ENCODE data around the gene CHCHD1. TPM values are rescaled to one million over a fixed set of nuclear protein-coding genes. Genes with fewer than 3 reads are reported as not detected.

CHCHD1 gene
- total RNA-seq, 4 donors from 2014 or later: 20.5 to 29.1 (median 25.0) TPM

GRCh38 chr10:73818402-73818801, 36.6 kb downstream of the CHCHD1 start:
- DNase-seq (ENCODE audit: low spot score) (no peak), ATAC-seq (ENCODE audit: low FRiP score) (no peak)
- TF ChIP-seq CTCF (IDR thresholded peaks at IDR 0.05): no peak

GRCh38 chr10:73819081-73819480, 37.2 kb downstream of the CHCHD1 start:
- DNase-seq (ENCODE audit: low spot score) (no peak), ATAC-seq (ENCODE audit: low FRiP score) (no peak)
- TF ChIP-seq CTCF (IDR thresholded peaks at IDR 0.05): no peak

- ATAC-seq (ENCODE audit: low FRiP score): peak; percentile 10
- TF ChIP-seq CTCF (IDR thresholded peaks at IDR 0.05): no peak
- no peak for DNase-seq (ENCODE audit: low spot score)
These were observed 37.8 kb downstream of the CHCHD1 start for GRCh38 chr10:73819513-73820093.

GRCh38 chr10:73823391-73823790, 41.5 kb downstream of the CHCHD1 start:
- DNase-seq (ENCODE audit: low spot score) (no peak), ATAC-seq (ENCODE audit: low FRiP score) (no peak)
- no peak for TF ChIP-seq CTCF (IDR thresholded peaks at IDR 0.05)

GRCh38 chr10:73824146-73824725, 42.4 kb downstream of the CHCHD1 start:
- DNase-seq (ENCODE audit: low spot score): no peak
- TF ChIP-seq CTCF (IDR thresholded peaks at IDR 0.05): no peak
- ATAC-seq (ENCODE audit: low FRiP score): no peak

- TF ChIP-seq CTCF (IDR thresholded peaks at IDR 0.05): no peak
- DNase-seq (ENCODE audit: low spot score) (no peak), ATAC-seq (ENCODE audit: low FRiP score) (no peak)
These were observed 45.7 kb downstream of the CHCHD1 start for GRCh38 chr10:73827346-73828089.
